ENCODE data around the gene TMEM209.

The TMEM209 gene

DNA sequence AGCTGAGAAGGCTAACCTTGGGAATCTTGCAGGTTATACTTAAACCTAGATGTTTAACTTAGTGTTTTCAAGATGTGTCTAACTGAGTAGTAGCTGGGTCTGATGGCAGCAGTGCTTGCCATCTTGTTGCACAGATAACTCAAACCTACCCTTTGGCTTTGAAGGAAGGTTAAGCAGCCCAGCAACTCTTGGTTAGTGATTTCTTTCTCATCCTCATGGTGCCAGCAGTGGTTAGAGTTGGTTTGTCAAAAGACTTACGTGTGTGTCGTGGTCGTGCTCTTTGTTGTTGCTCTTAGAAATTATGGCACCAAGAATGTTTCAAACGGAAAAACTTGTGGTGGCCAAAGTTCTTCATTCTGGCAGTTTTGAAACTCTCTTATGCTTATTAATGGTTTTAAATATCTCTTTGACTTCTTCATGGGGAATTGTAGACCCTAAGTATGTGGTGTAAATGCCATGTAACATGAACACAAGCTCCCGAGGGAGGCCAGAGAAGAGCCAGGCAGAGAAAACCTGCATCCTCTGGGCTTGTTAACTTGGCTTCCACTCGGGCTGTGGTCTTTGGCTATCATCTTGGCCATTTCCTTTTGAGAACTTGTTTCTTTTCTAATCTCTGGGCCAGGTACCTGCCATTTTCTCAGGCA lies 73.9 kb downstream of the TMEM209 start:
- no peaks in the 10 kb centered on the region for H3K9me2 ChIP-seq (replicated peaks; ENCODE audit: insufficient read depth, low read length)
- H3F3A ChIP-seq (ENCODE audit: insufficient read depth): no peaks in the 10 kb centered on the region
- H2AFZ ChIP-seq (ENCODE audit: low read depth, low read length, severe bottlenecking): no peak overlapping the region
- no peak overlapping the region for H3K27ac ChIP-seq (ENCODE audit: low read depth, low read length)
- no peak overlapping the region for H3K9ac ChIP-seq (ENCODE audit: low read length)
- H4K20me1 ChIP-seq (ENCODE audit: low read depth, low read length): no peaks in the 10 kb centered on the region
- no peaks in the 10 kb centered on the region for H3K9me3 ChIP-seq (ENCODE audit: insufficient read depth, low read length)
- no peak overlapping the region for H3K4me2 ChIP-seq (ENCODE audit: low read depth, low read length, poor library complexity, severe bottlenecking)
- H3K4me3 ChIP-seq (ENCODE audit: insufficient read depth, low read length, poor library complexity, severe bottlenecking): no peak overlapping the region
- H3K79me2 ChIP-seq (ENCODE audit: insufficient read depth, low read length): no peaks in the 10 kb centered on the region
- no peaks in the 10 kb centered on the region for H3K27me3 ChIP-seq (ENCODE audit: low read length)
- no peak for TF ChIP-seq EZH2phosphoT487 (conservative IDR thresholded peaks at IDR 0.05; ENCODE audit: low read length)
- TF ChIP-seq, protein P1, sequence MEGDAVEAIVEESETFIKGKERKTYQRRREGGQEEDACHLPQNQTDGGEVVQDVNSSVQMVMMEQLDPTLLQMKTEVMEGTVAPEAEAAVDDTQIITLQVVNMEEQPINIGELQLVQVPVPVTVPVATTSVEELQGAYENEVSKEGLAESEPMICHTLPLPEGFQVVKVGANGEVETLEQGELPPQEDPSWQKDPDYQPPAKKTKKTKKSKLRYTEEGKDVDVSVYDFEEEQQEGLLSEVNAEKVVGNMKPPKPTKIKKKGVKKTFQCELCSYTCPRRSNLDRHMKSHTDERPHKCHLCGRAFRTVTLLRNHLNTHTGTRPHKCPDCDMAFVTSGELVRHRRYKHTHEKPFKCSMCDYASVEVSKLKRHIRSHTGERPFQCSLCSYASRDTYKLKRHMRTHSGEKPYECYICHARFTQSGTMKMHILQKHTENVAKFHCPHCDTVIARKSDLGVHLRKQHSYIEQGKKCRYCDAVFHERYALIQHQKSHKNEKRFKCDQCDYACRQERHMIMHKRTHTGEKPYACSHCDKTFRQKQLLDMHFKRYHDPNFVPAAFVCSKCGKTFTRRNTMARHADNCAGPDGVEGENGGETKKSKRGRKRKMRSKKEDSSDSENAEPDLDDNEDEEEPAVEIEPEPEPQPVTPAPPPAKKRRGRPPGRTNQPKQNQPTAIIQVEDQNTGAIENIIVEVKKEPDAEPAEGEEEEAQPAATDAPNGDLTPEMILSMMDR (IDR thresholded peaks at IDR 0.05; ENCODE audit: insufficient read depth, low read length, poor library complexity, severe bottlenecking): no peak
- H3K36me3 ChIP-seq (ENCODE audit: low read length): 0 out of 2 replicates have a peak, but pooled peaks cover 3% of the 10 kb centered on the region

GRCh38 chr7:130129011-130129411 lies 76.2 kb downstream of the TMEM209 start:
- H3K4me3 ChIP-seq (ENCODE audit: insufficient read depth, low read length, poor library complexity, severe bottlenecking): no peak overlapping the region
- no peak overlapping the region for H3K27ac ChIP-seq (ENCODE audit: low read depth, low read length)
- H3K9me3 ChIP-seq (ENCODE audit: insufficient read depth, low read length): no peaks in the 10 kb centered on the region
- no peak overlapping the region for H2AFZ ChIP-seq (ENCODE audit: low read depth, low read length, severe bottlenecking)
- H3K79me2 ChIP-seq (ENCODE audit: insufficient read depth, low read length): no peaks in the 10 kb centered on the region
- H4K20me1 ChIP-seq (ENCODE audit: low read depth, low read length): no peaks in the 10 kb centered on the region
- no peak overlapping the region for H3K9ac ChIP-seq (ENCODE audit: low read length)
- no peak for TF ChIP-seq EZH2phosphoT487 (conservative IDR thresholded peaks at IDR 0.05; ENCODE audit: low read length)
- TF ChIP-seq, protein P1 (IDR thresholded peaks at IDR 0.05; ENCODE audit: insufficient read depth, low read length, poor library complexity, severe bottlenecking): no peak
- no peaks in the 10 kb centered on the region for H3F3A ChIP-seq (ENCODE audit: insufficient read depth)
- H3K36me3 ChIP-seq (ENCODE audit: low read length): peaks cover 15% of the 10 kb centered on the region; the same call in 1 of the 2 replicates
- H3K27me3 ChIP-seq (ENCODE audit: low read length): no peaks in the 10 kb centered on the region
- no peaks in the 10 kb centered on the region for H3K9me2 ChIP-seq (replicated peaks; ENCODE audit: insufficient read depth, low read length)
- H3K4me2 ChIP-seq (ENCODE audit: low read depth, low read length, poor library complexity, severe bottlenecking): no peak overlapping the region

GRCh38 chr7:130127821-130128317 lies 77.3 kb downstream of the TMEM209 start:
- no peaks in the 10 kb centered on the region for H3K9me2 ChIP-seq (replicated peaks; ENCODE audit: insufficient read depth, low read length)
- no peak overlapping the region for H3K9ac ChIP-seq (ENCODE audit: low read length)
- H3F3A ChIP-seq (ENCODE audit: insufficient read depth): no peaks in the 10 kb centered on the region
- no peak overlapping the region for H3K27ac ChIP-seq (ENCODE audit: low read depth, low read length)
- H3K36me3 ChIP-seq (ENCODE audit: low read length): peaks cover 21% of the 10 kb centered on the region; the same call in 1 of the 2 replicates
- no peaks in the 10 kb centered on the region for H3K9me3 ChIP-seq (ENCODE audit: insufficient read depth, low read length)
- H3K79me2 ChIP-seq (ENCODE audit: insufficient read depth, low read length): no peaks in the 10 kb centered on the region
- H3K27me3 ChIP-seq (ENCODE audit: low read length): no peaks in the 10 kb centered on the region
- H3K4me2 ChIP-seq (ENCODE audit: low read depth, low read length, poor library complexity, severe bottlenecking): no peak overlapping the region
- no peak overlapping the region for H3K4me3 ChIP-seq (ENCODE audit: insufficient read depth, low read length, poor library complexity, severe bottlenecking)
- no peaks in the 10 kb centered on the region for H4K20me1 ChIP-seq (ENCODE audit: low read depth, low read length)
- TF ChIP-seq EZH2phosphoT487 (conservative IDR thresholded peaks at IDR 0.05; ENCODE audit: low read length): no peak
- TF ChIP-seq, protein P1 (IDR thresholded peaks at IDR 0.05; ENCODE audit: insufficient read depth, low read length, poor library complexity, severe bottlenecking): no peak
- H2AFZ ChIP-seq (ENCODE audit: low read depth, low read length, severe bottlenecking): no peak overlapping the region

Measured in SU-DHL-6 (cell line).